Activated T-helper 2 cell treated with anti-CD3 and anti-CD28 coated beads, Interferon-gamma antibody, Interleukin-2, Interleukin-4, amounts not matched to agents 10 μg/mL and 5 μg/mL and 100 μg/mL, durations not matched to agents 14 hours and 24 hours and 36 hours (primary cell): ENCODE results near the gene UPK2. TPM values are rescaled to one million over a fixed set of nuclear protein-coding genes. Genes with fewer than 3 reads are reported as not detected.
"Not testable (repeated sequence)": the region's sequence is repeated elsewhere in the genome, so short reads cannot be mapped to it uniquely, and the experiment has no call there.

Experiments used
- DNase-seq: peaks from one replicate; pipeline ENCODE4 v3.0.0; 2021; ENCODE audit warnings: low spot score
- H3K27ac Mint-ChIP-seq: one replicate; pipeline ENCODE4 v1.8.0; 2021; ENCODE audit warnings: mixed read lengths
- H3K27me3 Mint-ChIP-seq: one replicate; pipeline ENCODE4 v1.8.0; 2021; ENCODE audit warnings: low read depth, mixed read lengths
- H3K36me3 Mint-ChIP-seq: one replicate; pipeline ENCODE4 v1.8.0; 2021; ENCODE audit warnings: low read depth, mixed read lengths
- H3K4me1 Mint-ChIP-seq: one replicate; pipeline ENCODE4 v1.8.0; 2021; ENCODE audit warnings: low read depth, mixed read lengths
- H3K4me3 Mint-ChIP-seq: one replicate; pipeline ENCODE4 v1.8.0; 2021; ENCODE audit warnings: low read depth, mild to moderate bottlenecking, moderate library complexity, mixed read lengths
- H3K9me3 Mint-ChIP-seq: one replicate; pipeline ENCODE4 v1.8.0; 2021; ENCODE audit warnings: mixed read lengths
- intact Hi-C: fragments of 100-400 bp; cut with micrococcal nuclease; formaldehyde crosslinking; loops from one replicate; pipeline ENCODE4 v1.15.1; 2023
- total RNA-seq: library from RNA; stranded (reverse); gene quantifications from 2 replicates; pipeline ENCODE4 v1.2.3, GENCODE V29; 2022

The UPK2 gene
- total RNA-seq, 1 donor from 2014 or later = not detected

GRCh38 chr11:118991486-118992038 lies 35.5 kb downstream of the UPK2 start:
- H3K27ac Mint-ChIP-seq, H3K4me1 Mint-ChIP-seq, intact Hi-C loops, H3K9me3 Mint-ChIP-seq, DNase-seq, H3K27me3 Mint-ChIP-seq, H3K4me3 Mint-ChIP-seq: not testable (repeated sequence)
- peaks cover 17% of the 10 kb centered on the region for H3K36me3 Mint-ChIP-seq

GRCh38 chr11:118996926-118997626 lies 41.0 kb downstream of the UPK2 start:
- H3K27ac Mint-ChIP-seq = peak overlapping the region; percentile 98
- H3K4me3 Mint-ChIP-seq = peak overlapping the region; percentile 99
- H3K4me1 Mint-ChIP-seq = peaks cover 21% of the 10 kb centered on the region
- peak; percentile 17 for DNase-seq
- H3K36me3 Mint-ChIP-seq = peaks cover 46% of the 10 kb centered on the region
- H3K9me3 Mint-ChIP-seq = no peaks in the 10 kb centered on the region
- intact Hi-C loops = loop anchor here (1.0 to 5.0 kb wide), 3 partner anchors 35 to 207 kb away; partner anchors contain the start of genes HYOU1 and SLC37A4
- no peaks in the 10 kb centered on the region for H3K27me3 Mint-ChIP-seq

GRCh38 chr11:118997627-118998387 lies 41.7 kb downstream of the UPK2 start, which contains the start of gene CENATAC:
Gene CENATAC (plus strand): TSS chr11:118998138. CDS start chr11:118998198, 60 bp downstream.
- Mint-ChIP-seq H3K4me3 (peak within 1 kb of the TSS; percentile 99), H3K27me3 (no peaks in the 10 kb centered on the region), H3K36me3 (peaks cover 52% of the 10 kb centered on the region), H3K4me1 (peaks cover 21% of the 10 kb centered on the region), H3K9me3 (no peaks in the 10 kb centered on the region), H3K27ac (peak within 1 kb of the TSS; percentile 98)
- intact Hi-C loops = loop anchor here (1.0 to 5.0 kb wide), 5 partner anchors 20 to 208 kb away; partner anchors contain the start of genes HYOU1, RPS25, SLC37A4 and TRAPPC4
- peak; percentile 95 for DNase-seq

DNA sequence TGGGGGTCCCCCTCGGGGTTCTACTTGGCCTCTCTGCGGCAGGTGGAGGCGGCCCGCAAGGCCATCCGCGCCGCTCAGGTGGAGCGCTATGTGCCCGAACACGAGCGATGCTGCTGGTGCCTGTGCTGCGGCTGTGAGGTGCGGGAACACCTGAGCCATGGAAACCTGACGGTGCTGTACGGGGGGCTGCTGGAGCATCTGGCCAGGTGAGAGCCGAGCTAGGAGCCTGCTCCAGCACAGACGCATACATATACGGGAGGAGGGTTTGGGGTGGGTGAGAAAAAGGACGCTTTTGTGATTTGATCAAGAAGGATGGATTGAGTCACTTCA lies 42.3 kb downstream of the UPK2 start:
- peaks cover 21% of the 10 kb centered on the region for H3K4me1 Mint-ChIP-seq
- DNase-seq = no peak
- no peaks in the 10 kb centered on the region for H3K27me3 Mint-ChIP-seq
- H3K9me3 Mint-ChIP-seq = no peaks in the 10 kb centered on the region
- H3K4me3 Mint-ChIP-seq = peak overlapping the region; percentile 99
- H3K36me3 Mint-ChIP-seq = peaks cover 55% of the 10 kb centered on the region
- H3K27ac Mint-ChIP-seq = peak overlapping the region; percentile 97
- intact Hi-C loops = loop anchor here (1.0 to 5.0 kb wide), 4 partner anchors 20 to 70 kb away; partner anchors contain the start of genes HYOU1, RPS25, SLC37A4 and TRAPPC4

DNA sequence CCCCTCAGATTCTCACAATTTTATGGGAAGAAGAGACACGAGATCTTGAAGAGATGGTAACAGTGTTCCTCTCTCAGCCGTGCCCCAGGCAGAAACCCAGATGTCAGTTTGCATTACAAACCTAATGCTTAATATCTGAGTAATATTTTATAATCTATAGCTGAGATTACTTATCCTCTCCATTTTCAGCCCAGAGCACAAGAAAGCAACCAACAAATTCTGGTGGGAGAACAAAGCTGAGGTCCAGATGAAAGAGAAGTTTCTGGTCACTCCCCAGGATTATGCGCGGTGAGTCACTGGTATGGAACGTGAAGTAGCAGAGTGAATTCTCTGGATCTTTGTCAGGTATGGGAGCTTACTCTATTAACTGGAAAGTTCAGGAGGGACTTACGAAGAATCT lies 42.7 kb downstream of the UPK2 start:
- H3K4me3 Mint-ChIP-seq = peak overlapping the region; percentile 99
- peaks cover 56% of the 10 kb centered on the region for H3K36me3 Mint-ChIP-seq
- DNase-seq = no peak
- no peaks in the 10 kb centered on the region for H3K9me3 Mint-ChIP-seq
- H3K27ac Mint-ChIP-seq = peak overlapping the region; percentile 97
- no peaks in the 10 kb centered on the region for H3K27me3 Mint-ChIP-seq
- peaks cover 21% of the 10 kb centered on the region for H3K4me1 Mint-ChIP-seq
- intact Hi-C loops = loop anchor here (1.0 to 5.0 kb wide), 4 partner anchors 19 to 71 kb away; partner anchors contain the start of genes HYOU1, RPS25, SLC37A4 and TRAPPC4

GRCh38 chr11:119000906-119001305 lies 44.8 kb downstream of the UPK2 start:
- no peak for DNase-seq
- Mint-ChIP-seq H3K4me1 (peaks cover 23% of the 10 kb centered on the region), H3K4me3 (no peak overlapping the region), H3K36me3 (peaks cover 59% of the 10 kb centered on the region), H3K27ac (no peak overlapping the region), H3K9me3 (no peaks in the 10 kb centered on the region), H3K27me3 (no peaks in the 10 kb centered on the region)
- intact Hi-C loops = no loop called here

GRCh38 chr11:119006656-119007055 lies 50.6 kb downstream of the UPK2 start:
- Mint-ChIP-seq H3K27ac (no peak overlapping the region), H3K4me1 (peaks cover 2% of the 10 kb centered on the region), H3K36me3 (peaks cover 53% of the 10 kb centered on the region), H3K9me3 (no peaks in the 10 kb centered on the region), H3K27me3 (no peaks in the 10 kb centered on the region), H3K4me3 (no peak overlapping the region)
- intact Hi-C loops = no loop called here
- no peak for DNase-seq

Other genes starting within 250 kb of the UPK2 start
- 132 and 135 TPM in 2 replicates for gene DDX6, start 165.1 kb upstream of the UPK2 start, total RNA-seq
- 7.5 and 8.1 TPM in 2 replicates for gene CXCR5, start 72.4 kb upstream of the UPK2 start, total RNA-seq
- gene BCL9L, start 30.4 kb upstream of the UPK2 start, total RNA-seq = 21.9 and 23.7 TPM in 2 replicates
- not detected in 2 replicates for gene FOXR1, start 15.5 kb downstream of the UPK2 start, total RNA-seq
- 44.2 and 47.7 TPM in 2 replicates for gene CENATAC, start 41.8 kb downstream of the UPK2 start, total RNA-seq
- 1,728 and 1,773 TPM in 2 replicates for gene RPS25, start 62.0 kb downstream of the UPK2 start, total RNA-seq
- gene TRAPPC4, start 62.5 kb downstream of the UPK2 start, total RNA-seq = 121 and 128 TPM in 2 replicates
- 31.7 and 34.4 TPM in 2 replicates for gene SLC37A4, start 74.6 kb downstream of the UPK2 start, total RNA-seq
- gene HYOU1, start 100.9 kb downstream of the UPK2 start, total RNA-seq = 215 and 226 TPM in 2 replicates
- 24.3 and 25.8 TPM in 2 replicates for gene VPS11, start 111.5 kb downstream of the UPK2 start, total RNA-seq
- 57.4 and 59.0 TPM in 2 replicates for gene HMBS, start 128.6 kb downstream of the UPK2 start, total RNA-seq
- 82.2 and 83.4 TPM in 2 replicates for gene DPAGT1, start 145.6 kb downstream of the UPK2 start, total RNA-seq
- 24.6 and 25.2 TPM in 2 replicates for gene C2CD2L, start 151.0 kb downstream of the UPK2 start, total RNA-seq
- gene HINFP, start 165.3 kb downstream of the UPK2 start, total RNA-seq = 29.8 and 35.5 TPM in 2 replicates
- 0.11 and 0.16 TPM in 2 replicates for gene ABCG4, start 192.8 kb downstream of the UPK2 start, total RNA-seq
- gene NLRX1, start 212.4 kb downstream of the UPK2 start, total RNA-seq = 26.4 and 31.6 TPM in 2 replicates
- 0.48 and 0.57 TPM in 2 replicates for gene NHERF4, start 229.2 kb downstream of the UPK2 start, total RNA-seq